ENCODE data around the gene COPS8.

Gene COPS8

GRCh38 chr2:237090906-237091305, 5.2 kb downstream of the COPS8 start:
- POLR2A ChIA-PET = no interaction called here
- DNase-seq (ENCODE audit: extremely low spot score) = no peak

GRCh38 chr2:237091779-237092436, 6.2 kb downstream of the COPS8 start:
- ChIA-PET CTCF (no interaction called here), POLR2A (no interaction called here)
- no peak for DNase-seq (ENCODE audit: extremely low spot score)
- TF ChIP-seq, protein P1, sequence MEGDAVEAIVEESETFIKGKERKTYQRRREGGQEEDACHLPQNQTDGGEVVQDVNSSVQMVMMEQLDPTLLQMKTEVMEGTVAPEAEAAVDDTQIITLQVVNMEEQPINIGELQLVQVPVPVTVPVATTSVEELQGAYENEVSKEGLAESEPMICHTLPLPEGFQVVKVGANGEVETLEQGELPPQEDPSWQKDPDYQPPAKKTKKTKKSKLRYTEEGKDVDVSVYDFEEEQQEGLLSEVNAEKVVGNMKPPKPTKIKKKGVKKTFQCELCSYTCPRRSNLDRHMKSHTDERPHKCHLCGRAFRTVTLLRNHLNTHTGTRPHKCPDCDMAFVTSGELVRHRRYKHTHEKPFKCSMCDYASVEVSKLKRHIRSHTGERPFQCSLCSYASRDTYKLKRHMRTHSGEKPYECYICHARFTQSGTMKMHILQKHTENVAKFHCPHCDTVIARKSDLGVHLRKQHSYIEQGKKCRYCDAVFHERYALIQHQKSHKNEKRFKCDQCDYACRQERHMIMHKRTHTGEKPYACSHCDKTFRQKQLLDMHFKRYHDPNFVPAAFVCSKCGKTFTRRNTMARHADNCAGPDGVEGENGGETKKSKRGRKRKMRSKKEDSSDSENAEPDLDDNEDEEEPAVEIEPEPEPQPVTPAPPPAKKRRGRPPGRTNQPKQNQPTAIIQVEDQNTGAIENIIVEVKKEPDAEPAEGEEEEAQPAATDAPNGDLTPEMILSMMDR (IDR thresholded peaks at IDR 0.05; ENCODE audit: control extremely low read depth, extremely low read depth, low read depth, missing control alignments) = no peak

More at GRCh38 chr2:237090906-237091305, 5.2 kb downstream of the COPS8 start:
- TF ChIP-seq, protein P1 (IDR thresholded peaks at IDR 0.05; ENCODE audit: control extremely low read depth, extremely low read depth, low read depth, missing control alignments) = no peak
- CTCF ChIA-PET = no interaction called here

DNA sequence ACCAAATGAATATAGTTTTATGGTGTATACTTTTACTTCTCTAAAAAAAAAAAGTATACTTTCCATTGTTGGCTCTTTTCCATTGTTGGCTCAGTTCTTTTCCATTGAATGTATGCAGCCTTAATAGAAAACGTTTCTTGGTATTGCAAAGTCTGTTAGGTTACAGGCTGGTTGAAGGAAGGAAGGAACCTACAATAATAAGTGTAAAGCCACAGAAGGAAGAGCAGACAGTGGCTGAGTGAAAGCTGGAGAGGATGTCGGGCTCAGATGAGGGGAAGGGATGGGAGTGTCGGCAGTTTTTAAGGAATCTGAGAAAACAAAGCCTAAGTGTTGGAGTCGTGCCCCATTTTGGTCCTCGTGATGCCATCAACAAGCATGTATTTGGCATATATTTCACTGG, 6.8 kb downstream of the COPS8 start:
- CTCF ChIA-PET = no interaction called here
- DNase-seq (ENCODE audit: extremely low spot score) = no peak
- POLR2A ChIA-PET = no interaction called here
- TF ChIP-seq, protein P1 (IDR thresholded peaks at IDR 0.05; ENCODE audit: control extremely low read depth, extremely low read depth, low read depth, missing control alignments) = no peak

GRCh38 chr2:237092920-237093781, 7.5 kb downstream of the COPS8 start:
- CTCF ChIA-PET = no interaction called here
- DNase-seq (ENCODE audit: extremely low spot score) = no peak
- POLR2A ChIA-PET = no interaction called here

GRCh38 chr2:237096201-237096600, 10.5 kb downstream of the COPS8 start:
- DNase-seq (ENCODE audit: extremely low spot score) = no peak
- CTCF ChIA-PET = interaction anchor here (0.9 to 4.0 kb wide), 2 partner anchors 10 to 379 kb away, joined by 3 to 18 read pairs; partner anchors contain the start of gene COPS8
- TF ChIP-seq, protein P1 (IDR thresholded peaks at IDR 0.05; ENCODE audit: control extremely low read depth, extremely low read depth, low read depth, missing control alignments) = no peak
- POLR2A ChIA-PET = interaction anchor here (0.6 kb wide), 1 partner anchor 849 kb away, joined by 3 read pairs; no protein-coding TSS in a partner anchor

More at GRCh38 chr2:237092920-237093781, 7.5 kb downstream of the COPS8 start:
- TF ChIP-seq, protein P1 (IDR thresholded peaks at IDR 0.05; ENCODE audit: control extremely low read depth, extremely low read depth, low read depth, missing control alignments) = no peak

GRCh38 chr2:237096911-237097310, 11.2 kb downstream of the COPS8 start:
- ChIA-PET POLR2A (no interaction called here), CTCF (interaction anchor here (0.9 to 4.0 kb wide), 2 partner anchors 11 to 378 kb away, joined by 3 to 18 read pairs; partner anchors contain the start of gene COPS8)
- no peak for DNase-seq (ENCODE audit: extremely low spot score)
- TF ChIP-seq, protein P1 (IDR thresholded peaks at IDR 0.05; ENCODE audit: control extremely low read depth, extremely low read depth, low read depth, missing control alignments) = no peak
